ENCODE measurements around the gene SORCS2.

SORCS2 gene

DNA sequence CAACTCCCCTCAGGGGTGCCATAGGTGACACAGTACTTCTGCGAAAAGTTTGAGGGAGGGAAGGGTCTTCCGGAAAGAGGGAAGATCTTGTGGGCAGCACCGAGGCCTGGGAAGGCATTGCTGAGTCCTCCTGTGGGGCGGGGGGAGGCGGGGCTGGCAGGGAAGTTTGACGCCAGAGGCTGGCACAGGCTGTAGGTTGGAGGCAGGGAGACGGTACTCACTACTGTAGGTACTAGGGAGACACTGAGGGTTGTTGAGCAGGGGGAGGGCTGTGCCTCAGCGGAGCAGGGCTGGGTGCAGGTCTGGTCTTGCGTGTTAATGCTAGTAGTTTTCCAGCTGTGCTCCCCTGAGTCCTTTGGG is 265.7 kb downstream of the SORCS2 start:
- in situ Hi-C loops (cut with MboI; ENCODE audit: low sequenced_read_pairs) = no loop called here

DNA sequence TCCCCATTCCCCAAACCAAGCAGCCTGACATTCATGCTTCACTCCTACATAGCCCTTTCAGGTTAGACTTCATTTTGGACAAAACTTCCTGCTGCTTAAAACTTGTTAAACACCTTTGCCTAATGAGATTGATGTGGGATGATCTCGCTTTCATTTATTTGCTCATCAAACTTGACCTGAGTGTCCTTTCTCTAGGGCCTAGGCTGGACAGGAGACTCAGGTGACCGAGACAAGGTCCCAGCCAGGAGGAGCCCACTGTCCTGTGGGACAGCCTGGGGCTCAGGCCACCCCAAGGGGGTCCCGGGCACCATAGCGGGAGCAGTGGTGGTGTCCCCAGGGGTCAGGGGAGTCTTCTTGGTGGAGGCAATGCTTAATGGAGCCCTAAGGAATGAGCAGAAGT is 266.1 kb downstream of the SORCS2 start:
- in situ Hi-C loops (cut with MboI; ENCODE audit: low sequenced_read_pairs) = no loop called here

DNA sequence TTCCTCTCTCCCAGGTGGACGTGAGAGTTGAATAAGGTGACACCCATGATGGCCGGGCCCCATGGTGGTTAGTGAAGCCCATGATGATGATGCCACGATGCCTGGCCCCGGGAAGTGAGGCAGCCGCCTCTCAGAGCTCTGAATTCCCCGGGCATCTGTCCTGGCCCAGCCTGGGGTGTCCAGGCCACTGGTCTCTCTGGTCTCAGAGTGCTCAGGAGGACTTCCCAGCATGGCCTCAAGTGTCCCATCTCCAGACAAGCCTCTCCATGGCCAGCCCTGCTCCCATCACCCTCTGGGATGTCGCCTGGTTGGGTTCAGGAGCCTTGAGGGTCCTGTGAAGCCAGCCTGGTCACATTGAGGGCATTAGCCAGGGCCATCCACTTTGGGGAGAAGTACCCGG is 267.1 kb downstream of the SORCS2 start:
- in situ Hi-C loops (cut with MboI; ENCODE audit: low sequenced_read_pairs) = no loop called here

DNA sequence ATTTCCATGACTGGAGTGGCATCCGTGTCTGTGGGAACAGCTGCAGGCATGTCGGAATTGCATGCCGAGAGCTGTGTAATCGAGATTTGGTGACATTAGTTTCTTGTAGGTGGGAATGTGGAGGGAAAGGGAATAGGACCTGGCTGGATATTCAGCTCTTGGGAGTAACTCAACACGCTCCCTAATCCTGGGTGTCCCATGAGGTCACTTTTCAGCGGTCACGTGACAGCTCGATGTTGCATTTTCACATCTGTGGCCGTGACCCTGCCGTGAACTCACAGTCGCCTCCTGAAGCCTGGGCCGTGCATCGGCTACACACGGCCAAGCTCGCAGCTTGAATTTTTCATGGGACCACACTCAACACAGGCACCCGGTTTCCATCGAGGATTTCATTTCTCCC is 268.2 kb downstream of the SORCS2 start:
- in situ Hi-C loops (cut with MboI; ENCODE audit: low sequenced_read_pairs) = no loop called here

DNA sequence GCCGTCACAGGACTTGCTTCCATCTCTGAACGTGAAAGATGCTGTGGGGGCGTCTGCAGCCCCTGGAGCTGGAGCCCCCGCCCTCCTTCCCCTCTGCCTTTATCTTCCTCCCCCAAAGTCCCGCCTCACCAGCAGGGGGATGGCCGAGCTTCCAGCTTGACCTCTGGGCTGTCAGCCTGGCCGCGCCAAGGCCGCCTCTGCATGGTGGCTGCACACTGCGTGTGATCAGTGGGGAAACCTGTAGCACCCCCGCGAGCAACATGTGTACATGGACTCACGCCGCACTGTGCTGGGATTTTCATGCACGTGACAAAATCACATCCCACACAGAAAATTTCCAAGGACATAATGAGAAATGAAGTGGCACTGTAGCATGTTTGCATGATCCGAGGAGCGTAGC is 268.9 kb downstream of the SORCS2 start:
- in situ Hi-C loops (cut with MboI; ENCODE audit: low sequenced_read_pairs) = no loop called here

DNA sequence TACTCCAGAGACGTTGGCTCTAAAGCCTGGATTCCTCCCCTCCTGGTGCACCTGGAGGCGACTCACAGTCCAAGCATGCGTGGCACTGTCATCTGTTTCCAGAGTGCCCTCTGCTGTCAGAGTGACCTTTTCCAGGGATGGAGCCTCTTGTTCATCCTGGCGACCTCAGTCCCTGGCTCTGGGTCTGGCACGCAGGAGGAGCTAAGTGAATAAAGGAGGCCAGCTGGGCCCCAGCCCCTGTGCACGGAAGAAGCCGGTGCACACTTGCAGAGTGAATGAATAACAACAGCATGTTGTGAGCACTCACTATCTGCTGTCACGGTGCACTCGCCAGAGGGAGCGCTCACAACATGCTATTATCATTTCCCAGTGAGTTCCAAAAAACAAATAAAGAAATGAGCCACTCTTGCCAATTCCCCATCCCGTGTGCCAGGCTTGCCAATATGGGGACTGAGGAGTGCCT is 270.2 kb downstream of the SORCS2 start:
- in situ Hi-C loops (cut with MboI; ENCODE audit: low sequenced_read_pairs) = no loop called here

DNA sequence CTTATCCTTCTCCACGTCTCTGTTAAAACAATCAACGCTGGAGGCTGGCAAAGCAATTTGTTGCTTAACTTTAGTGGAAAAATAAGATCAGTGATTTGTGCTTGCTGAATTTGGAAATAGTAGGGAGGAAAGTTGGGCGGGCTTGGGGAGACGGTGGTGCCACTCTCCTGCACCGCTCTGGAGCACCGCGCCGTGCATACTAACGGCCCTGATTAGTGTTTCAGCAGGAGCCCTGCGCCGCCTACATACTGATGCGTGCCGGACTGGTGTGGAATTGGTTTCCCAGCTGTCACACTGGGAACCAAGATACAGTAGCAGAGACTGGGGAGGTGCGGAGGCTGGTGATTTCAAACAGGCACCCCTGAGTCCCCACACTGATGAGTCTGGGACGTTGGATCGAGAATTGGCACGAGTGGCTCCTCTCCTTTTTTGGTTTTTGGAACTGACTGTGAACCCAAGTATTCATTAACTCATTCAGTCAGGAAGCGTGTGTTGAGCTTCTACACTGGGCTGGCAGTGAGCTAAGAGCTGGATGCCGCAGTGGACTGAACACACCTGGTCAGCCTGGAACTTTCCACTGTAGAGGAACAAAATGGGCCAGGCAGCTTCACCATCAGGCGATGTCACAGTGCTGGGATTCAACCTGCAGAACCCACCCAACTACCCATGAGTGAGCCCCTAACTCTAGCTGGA is 271.4 kb downstream of the SORCS2 start:
- in situ Hi-C loops (cut with MboI; ENCODE audit: low sequenced_read_pairs) = no loop called here

DNA sequence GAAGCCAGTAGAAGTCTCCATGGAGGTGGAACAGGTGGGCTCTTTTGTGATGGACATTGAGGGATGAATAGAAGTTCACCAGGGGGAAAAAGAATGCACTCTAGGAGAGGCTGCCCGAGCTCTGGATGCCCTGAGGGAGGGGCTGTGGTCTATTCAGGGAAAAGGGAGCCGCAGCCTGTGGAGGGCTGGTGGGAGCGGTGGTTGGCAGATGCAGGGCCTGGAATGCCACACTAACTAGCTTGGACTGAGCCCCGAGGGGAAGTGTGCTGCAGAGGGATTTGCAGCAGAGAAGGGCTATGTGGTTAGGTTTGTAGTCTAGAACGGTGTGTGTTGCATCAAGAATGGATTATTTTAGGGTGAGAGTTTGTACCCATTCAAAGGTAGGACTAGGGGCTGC is 271.9 kb downstream of the SORCS2 start:
- in situ Hi-C loops (cut with MboI; ENCODE audit: low sequenced_read_pairs) = no loop called here

DNA sequence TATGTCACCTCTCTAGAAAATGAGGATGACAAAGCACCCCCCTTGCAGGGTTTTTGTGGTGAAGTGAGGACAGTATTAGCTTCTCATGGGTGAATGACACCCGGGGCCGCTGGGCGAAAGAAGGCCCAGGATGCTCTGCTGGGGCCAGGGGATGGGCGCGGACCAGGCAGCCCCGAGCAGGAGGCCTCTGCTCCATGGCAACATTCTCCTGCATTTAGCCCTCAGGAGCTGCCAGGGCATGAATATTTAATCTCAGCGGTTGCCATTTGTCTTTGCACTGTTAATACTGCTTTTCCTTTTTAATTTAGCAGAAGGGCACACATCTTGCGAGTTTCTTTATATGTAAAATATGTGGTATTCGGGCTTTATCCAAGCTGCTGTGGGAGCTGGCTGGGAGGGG is 272.7 kb downstream of the SORCS2 start:
- in situ Hi-C loops (cut with MboI; ENCODE audit: low sequenced_read_pairs) = no loop called here

DNA sequence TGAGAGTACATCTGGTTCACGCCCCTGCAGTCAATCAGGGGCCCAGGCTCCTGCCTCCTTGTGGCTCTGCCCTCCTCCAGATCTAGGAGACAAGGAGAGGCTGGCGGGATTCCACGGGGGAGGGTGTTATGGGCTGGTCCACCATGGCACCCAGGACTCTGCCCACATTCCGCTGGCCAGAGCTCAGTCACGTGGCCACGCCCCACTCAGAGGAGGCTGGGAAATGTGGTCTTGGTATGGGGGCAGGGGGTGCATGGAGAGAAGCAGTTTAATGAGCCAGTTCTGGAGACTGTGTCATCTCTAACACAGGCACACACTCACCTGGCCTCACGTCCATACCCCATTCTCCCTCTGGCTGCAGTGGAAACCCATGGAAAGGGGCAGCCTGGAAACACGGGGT is 273.9 kb downstream of the SORCS2 start:
- in situ Hi-C loops (cut with MboI; ENCODE audit: low sequenced_read_pairs) = no loop called here

DNA sequence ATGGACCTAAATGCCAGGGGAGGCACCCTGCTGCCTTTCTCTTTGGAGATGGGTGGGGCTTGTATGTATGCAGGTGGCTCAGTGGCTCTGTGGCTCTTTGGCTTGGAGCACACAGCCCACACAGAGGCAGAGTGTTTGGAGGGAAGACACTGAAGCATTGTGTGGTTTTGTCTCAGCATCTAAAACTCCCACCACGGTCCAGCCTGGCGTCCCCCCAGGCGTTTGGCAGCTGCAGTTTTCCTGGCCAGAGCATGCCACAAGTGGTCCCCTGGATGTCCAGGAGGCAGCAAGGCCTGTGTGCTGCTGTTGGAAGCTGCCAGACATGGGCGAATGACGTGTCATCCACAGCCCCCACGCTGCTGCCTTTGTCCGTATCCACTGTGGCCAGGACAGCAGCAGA is 274.6 kb downstream of the SORCS2 start:
- in situ Hi-C loops (cut with MboI; ENCODE audit: low sequenced_read_pairs) = no loop called here

DNA sequence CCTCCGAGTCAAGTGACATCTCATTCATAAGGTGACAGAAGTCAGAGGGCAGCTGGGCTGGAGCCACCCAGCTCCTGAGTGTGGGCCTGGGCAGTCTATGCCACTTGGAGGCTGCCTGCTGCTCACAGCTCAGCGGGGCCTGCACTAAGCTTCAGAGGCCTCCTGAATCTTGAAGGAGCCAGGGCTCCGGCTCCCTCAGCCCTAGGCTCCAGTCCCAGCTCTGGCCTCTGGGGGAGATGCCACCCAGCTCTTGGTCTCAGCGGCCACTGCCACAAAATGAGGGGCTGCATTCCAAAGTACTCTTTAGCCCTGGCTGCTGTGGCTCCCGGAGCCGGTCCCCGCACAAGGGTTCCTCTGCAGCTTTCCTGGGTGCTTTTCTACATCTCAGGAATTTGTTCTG is 275.1 kb downstream of the SORCS2 start:
- in situ Hi-C loops (cut with MboI; ENCODE audit: low sequenced_read_pairs) = no loop called here

DNA sequence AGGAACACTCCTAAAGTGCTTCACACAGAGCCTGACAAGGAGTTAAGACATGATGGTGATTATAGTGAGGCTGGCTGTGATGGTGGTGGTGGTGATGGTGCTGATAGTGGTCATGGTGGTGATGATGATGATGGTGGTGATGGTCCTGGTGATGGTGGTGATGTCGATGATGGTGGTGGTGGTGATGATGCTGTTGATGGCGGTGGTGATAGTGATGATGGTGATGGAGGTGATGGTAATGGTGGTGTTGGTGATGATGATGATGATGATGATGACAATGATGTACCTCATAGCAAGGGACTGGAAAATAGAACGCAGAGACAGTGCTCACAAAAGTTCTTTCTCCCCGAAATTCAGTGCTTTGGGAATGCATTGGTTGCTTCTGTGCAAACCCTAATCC is 276.7 kb downstream of the SORCS2 start:
- in situ Hi-C loops (cut with MboI; ENCODE audit: low sequenced_read_pairs) = no loop called here

DNA sequence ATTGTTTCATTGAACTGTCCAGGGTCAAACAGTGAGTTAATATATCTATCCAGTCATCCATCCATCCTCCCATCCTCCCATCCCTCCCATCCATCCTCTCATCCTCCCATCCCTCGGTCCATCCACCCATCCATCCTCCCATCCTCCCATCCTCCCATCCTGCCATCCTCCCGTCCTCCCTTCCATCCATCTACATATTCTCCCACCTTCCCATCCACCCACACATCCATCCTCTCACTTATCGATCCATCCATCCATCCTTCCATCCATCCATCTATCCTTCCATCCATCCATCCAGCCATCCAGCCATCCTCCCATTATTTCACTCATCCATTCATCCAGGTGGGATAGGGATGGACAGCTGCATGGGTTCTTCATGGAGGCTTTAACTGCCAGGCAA is 277.8 kb downstream of the SORCS2 start:
- in situ Hi-C loops (cut with MboI; ENCODE audit: low sequenced_read_pairs) = no loop called here

DNA sequence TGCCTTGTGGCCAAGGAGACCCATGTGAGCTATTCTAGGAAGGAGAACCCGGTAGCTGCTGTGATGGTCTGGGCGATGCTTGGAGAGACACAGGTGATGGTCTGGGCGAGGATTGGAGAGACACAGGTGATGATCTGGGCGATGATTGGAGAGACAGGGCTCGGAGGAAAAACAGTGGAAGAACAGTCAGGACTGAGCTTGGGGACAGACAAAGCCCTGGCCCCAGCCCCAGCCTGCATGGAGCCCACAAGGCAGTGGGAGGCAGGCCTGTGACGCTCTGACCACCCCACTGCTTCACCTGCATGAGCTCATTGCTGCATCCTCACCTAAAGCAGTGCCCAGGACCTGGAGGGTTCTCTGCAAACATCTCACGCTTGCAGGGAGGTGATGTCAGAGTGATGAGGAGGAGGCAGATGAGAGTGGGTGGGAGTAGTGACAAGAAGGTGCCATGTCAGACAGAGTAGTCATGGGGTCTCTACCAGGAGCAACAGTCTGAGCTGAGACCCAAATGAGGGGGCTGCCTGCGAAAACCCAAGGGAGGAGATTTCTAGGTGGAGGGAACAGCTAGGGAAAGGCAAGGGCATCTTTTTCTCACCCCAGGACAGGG is 278.3 kb downstream of the SORCS2 start:
- in situ Hi-C loops (cut with MboI; ENCODE audit: low sequenced_read_pairs) = no loop called here

DNA sequence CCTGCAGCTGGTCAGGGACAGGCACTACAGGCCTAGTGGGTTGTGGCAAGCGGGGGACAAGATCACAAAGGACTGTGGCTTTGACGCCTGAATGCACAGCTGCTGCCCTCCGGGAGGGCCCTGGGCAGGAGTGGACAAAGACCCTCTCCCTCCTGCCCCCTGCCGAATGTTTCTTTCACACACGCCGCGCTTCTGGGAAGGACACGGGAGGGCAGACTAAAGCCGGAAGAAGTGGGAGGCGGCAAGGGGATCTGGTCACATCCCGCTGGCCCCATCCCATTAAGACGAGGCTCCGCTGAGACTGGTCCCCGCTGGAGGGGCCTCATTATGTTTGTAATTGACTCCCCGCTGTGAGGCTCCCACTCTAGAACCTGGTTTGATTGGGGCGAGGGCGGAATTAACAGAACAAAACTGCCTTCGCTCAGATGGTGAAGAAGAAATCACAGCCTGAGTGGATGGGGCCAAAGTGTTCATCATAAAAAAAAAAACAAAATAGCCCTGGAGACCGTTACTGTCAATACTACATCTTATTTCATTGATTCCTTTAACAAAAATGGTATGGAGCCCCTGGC is 280.2 kb downstream of the SORCS2 start:
- in situ Hi-C loops (cut with MboI; ENCODE audit: low sequenced_read_pairs) = no loop called here

DNA sequence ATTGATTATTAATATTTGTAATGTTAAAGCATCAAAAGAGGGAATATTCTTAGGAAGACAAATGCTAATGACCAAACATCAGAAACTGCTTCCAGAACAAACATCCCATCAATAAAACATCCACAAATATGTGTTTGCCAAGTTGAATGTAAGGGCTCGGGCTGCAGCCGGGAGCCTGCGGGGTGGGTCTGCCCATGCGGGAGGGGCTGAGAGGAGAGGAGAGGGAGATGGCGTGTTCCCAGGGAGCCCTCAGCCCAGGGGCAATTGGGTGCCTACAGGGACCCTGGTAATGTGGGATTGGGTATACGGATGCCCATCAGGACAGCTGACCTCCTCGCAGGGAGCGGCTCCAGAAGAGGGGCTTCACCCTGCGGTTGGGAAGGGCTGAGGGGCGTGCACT is 280.7 kb downstream of the SORCS2 start:
- in situ Hi-C loops (cut with MboI; ENCODE audit: low sequenced_read_pairs) = no loop called here

DNA sequence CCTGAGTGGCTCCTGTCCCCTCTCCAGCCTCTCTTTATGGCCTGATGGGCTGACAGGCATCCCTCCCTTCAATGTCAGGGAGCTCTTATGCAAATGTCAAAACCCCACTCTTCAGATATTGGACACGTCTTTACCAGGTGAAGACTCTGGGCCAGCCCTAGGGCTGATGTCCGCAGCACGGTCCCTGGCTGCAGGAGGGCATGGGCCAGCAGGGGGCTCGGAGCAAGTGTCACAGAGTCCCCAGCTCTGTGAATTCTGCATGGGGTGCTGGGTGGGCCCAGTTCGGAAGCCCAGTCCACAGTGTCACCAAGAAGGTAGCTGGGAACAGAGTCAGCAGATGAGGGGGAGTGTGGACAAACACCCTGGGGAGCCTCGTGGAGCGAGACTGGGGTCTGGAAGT is 282.0 kb downstream of the SORCS2 start:
- in situ Hi-C loops (cut with MboI; ENCODE audit: low sequenced_read_pairs) = no loop called here

DNA sequence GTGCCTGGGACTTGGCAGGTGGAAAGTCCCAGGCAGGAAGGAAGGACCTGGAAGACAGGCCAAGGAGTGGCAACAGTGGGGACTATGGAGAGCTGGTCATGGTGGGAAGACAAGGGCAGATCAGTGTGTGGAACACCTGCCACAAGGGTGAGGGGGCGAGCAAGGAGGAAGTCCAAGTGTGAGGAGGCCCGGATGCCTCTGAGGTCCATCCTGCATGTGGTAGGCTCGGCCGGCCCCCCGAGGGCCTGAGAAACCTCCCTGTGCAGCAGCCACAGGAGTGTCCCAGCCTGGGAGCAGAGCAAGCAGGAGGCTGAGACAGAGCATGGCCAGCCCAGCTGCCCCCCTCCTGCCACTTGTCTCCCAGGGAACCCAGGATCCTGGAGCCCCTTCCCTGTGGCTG is 282.9 kb downstream of the SORCS2 start:
- in situ Hi-C loops (cut with MboI; ENCODE audit: low sequenced_read_pairs) = no loop called here

DNA sequence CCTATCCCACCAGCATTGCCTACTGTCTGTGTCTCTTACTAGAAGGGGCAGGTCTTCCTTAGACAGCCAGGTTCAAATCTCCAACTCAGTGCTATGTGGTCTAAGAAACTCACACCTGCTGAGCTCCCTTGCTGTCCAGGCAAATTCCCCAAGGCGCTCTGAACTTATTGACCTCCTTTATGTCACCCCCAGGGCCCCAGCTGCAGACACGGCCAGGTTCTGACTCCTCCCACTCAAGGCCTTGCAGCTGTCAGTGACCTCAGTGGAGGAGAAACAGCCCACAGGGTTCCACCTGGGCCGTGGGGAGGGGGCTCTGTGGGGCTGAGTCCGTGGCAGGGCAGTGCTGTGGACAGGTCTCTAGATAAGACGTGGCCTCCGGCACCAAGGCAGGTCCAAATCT is 284.5 kb downstream of the SORCS2 start:
- in situ Hi-C loops (cut with MboI; ENCODE audit: low sequenced_read_pairs) = no loop called here

DNA sequence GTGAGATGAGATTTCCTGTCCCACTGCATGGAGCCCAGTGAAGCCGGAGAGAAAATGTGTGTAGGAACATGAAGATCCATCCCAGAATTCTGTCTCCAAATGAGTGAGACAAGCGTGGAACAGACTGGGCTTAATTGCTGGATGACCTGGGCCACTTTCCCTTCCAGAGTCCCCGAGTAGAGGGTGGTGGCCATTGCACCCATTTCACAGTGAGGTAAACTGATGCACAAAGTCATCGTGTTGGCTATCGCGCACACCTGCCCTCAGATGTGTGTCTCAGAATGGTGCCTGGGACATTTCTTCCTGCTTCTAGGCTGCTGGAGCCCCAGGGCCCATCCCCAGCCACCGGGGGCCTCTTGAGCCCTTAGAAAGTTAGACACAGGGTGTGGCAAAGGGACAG is 285.4 kb downstream of the SORCS2 start:
- in situ Hi-C loops (cut with MboI; ENCODE audit: low sequenced_read_pairs) = no loop called here

DNA sequence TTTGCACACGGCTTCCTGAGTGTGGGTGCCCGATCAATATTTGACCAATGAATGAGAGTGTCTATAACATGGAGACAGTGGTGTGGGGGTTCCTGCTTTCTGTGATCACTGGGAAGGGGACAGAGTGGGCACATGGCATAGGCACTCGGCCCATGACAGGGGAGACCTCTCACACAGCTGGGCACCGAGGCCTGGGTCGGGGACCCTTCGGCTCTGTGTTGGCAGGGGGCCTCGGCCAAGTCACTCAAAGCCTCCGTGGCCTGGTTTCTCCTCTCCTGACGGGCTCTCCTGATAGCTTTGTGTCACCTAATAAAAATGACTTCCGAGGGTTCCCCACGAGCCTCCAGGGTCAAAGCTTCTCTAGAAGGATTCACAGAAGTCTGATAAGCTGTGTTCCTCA is 286.3 kb downstream of the SORCS2 start:
- in situ Hi-C loops (cut with MboI; ENCODE audit: low sequenced_read_pairs) = no loop called here

DNA sequence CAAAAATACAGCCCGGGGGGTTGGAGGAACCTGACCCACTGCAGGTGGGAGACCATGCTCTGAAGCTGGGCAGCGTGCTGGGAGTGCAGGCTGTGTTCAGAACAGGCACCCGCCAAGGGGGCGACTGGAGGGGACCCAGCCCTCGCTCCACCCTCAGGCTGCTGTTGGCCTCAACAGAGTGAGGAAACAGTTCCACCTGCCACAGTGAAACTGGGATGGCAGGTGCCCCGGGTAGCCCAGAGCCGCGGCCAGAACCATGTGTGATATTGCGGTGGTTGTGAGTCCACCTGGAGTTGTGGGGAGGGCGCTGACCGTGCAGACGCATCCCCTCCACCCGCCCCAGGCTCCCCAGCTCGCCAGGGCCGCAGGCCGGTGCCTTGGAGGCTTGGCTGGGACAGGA is 288.1 kb downstream of the SORCS2 start:
- in situ Hi-C loops (cut with MboI; ENCODE audit: low sequenced_read_pairs) = no loop called here
